HepG2 (cell line): ENCODE measurements around the gene USP9X. TPM values are rescaled to one million over a fixed set of nuclear protein-coding genes. Genes with fewer than 3 reads are reported as not detected.

ENCODE experiments used
- ATAC-seq: fragments of 200-7000 bp; cut with Tn5 transposase; 3 replicates; pipeline ENCODE4 v1.9.1; 2020; ENCODE audit warnings: mild to moderate bottlenecking, moderate library complexity
- BruUV-seq: library from RNA; stranded (reverse); fragments of 400-500 nt; replicated peaks from 2 replicates; lab custom pipeline; 2021; lab: Mats Ljungman, UMichigan
- CTCF ChIA-PET: fragments of 300-600 bp; formaldehyde crosslinking; extraction: SDS; loops from one replicate; lab custom pipeline; 2021; ENCODE audit warnings: low total read pairs, inconsistent platforms, low intra/inter-chr PET ratio; lab: Yijun Ruan, JAX
- POLR2A ChIA-PET: fragments of 350-600 bp; sonication (Branson Sonifier 250); formaldehyde crosslinking; loops from one replicate; lab custom pipeline; 2020; ENCODE audit warnings: antibody characterized with exemption, inconsistent platforms; lab: Yijun Ruan, JAX
- DNase-seq: peaks from one replicate; pipeline ENCODE4 v3.0.0-alpha.2; 2015; ENCODE audit warnings: low spot score
- FAIRE-seq: peaks from 3 replicates; lab custom pipeline; 2011; peaks lifted over from hg19 to GRCh38; lab: Jason Lieb, UNC
- H2AFZ ChIP-seq: one replicate; pipeline ENCODE4 v1.6.1; 2011; ENCODE audit warnings: low read length, inconsistent platforms
- H3K27ac ChIP-seq: fragments of 300-600 bp; 3 replicates; pipeline ENCODE4 v1.8.0; 2011; ENCODE audit warnings: mixed run types, mild to moderate bottlenecking, mixed read lengths, low read length, inconsistent platforms; ENCODE audit not compliant: insufficient read depth; ENCODE audit errors: extremely low read length
- H3K27me3 ChIP-seq, 2 experiments: fragments of 200-600 bp in 1 of 2; 2 replicates in 1 of 2; 3 replicates in 1 of 2; pipeline versions ENCODE4 v1.6.0 to v1.8.0; 2011; ENCODE audit warnings: low read length in 2 of 2, mild to moderate bottlenecking in 2 of 2, moderate library complexity in 2 of 2, inconsistent platforms in 1 of 2; ENCODE audit not compliant: insufficient read depth in 2 of 2, control insufficient read depth in 1 of 2
- H3K36me3 ChIP-seq, 2 experiments: fragments of 200-600 bp in 1 of 2; replicated peaks in 1 of 2; 2 replicates in 1 of 2; 3 replicates in 1 of 2; pipeline versions ENCODE4 v1.5.1 to v1.8.0; 2011; ENCODE audit warnings: low read length in 2 of 2, inconsistent platforms in 1 of 2; ENCODE audit not compliant: insufficient read depth in 2 of 2, control insufficient read depth in 1 of 2
- H3K4me1 ChIP-seq: 2 replicates; pipeline ENCODE4 v1.5.1; 2012; ENCODE audit warnings: low read length, inconsistent platforms; ENCODE audit not compliant: insufficient read depth
- H3K4me2 ChIP-seq: 2 replicates; pipeline ENCODE4 v1.6.0; 2011; ENCODE audit warnings: low read depth, low read length, inconsistent platforms
- H3K4me3 ChIP-seq, 3 experiments: fragments of 200-600 bp in 1 of 3; sonication (generic), shearing (Covaris generic) in 1 of 3; replicated peaks in 1 of 3; 2 replicates each; pipeline ENCODE4 v1.5.1; 2011 to 2016; ENCODE audit warnings: low read length in 3 of 3, inconsistent platforms in 2 of 3, low read depth in 2 of 3, mild to moderate bottlenecking in 2 of 3, control low read depth in 1 of 3, mixed read lengths in 1 of 3; ENCODE audit not compliant: insufficient read depth in 1 of 3
- H3K79me2 ChIP-seq: one replicate; pipeline ENCODE4 v1.6.1; 2011; ENCODE audit warnings: low read length, inconsistent platforms; ENCODE audit not compliant: insufficient read depth
- H3K9ac ChIP-seq: 2 replicates; pipeline ENCODE4 v1.6.0; 2011; ENCODE audit warnings: mild to moderate bottlenecking, low read depth, low read length, inconsistent platforms; ENCODE audit not compliant: insufficient read depth
- H3K9me3 ChIP-seq: 2 replicates; pipeline ENCODE4 v1.5.1; 2012; ENCODE audit warnings: mild to moderate bottlenecking, low read length
- H4K20me1 ChIP-seq: 2 replicates; pipeline ENCODE4 v1.6.0; 2011; ENCODE audit warnings: inconsistent platforms, mild to moderate bottlenecking, low read length, moderate library complexity; ENCODE audit not compliant: insufficient read depth
- ARID4A ChIP-seq: sonication (generic); formaldehyde crosslinking; IDR thresholded peaks from 2 replicates; pipeline ENCODE4 v1.5.0; 2020; ENCODE audit warnings: mild to moderate bottlenecking, missing genetic modification reagents, borderline replicate concordance
- BCL6 ChIP-seq: IDR thresholded peaks from 2 replicates; pipeline ENCODE4 v1.6.1; 2016; ENCODE audit warnings: missing genetic modification reagents, missing compliant biosample characterization
- DMAP1 ChIP-seq: IDR thresholded peaks from 2 replicates; pipeline ENCODE4 v1.6.1; 2016
- ETV6 ChIP-seq: sonication (generic); formaldehyde crosslinking; conservative IDR thresholded peaks from 2 replicates; pipeline ENCODE4 v1.4.0; 2020; ENCODE audit warnings: missing genetic modification reagents
- FOXP1 ChIP-seq, 2 experiments: fragments of 450-650 bp in 1 of 2; IDR thresholded peaks; 2 replicates each; pipeline ENCODE4 v1.6.1; 2017 to 2018; ENCODE audit warnings: antibody characterized with exemption in 1 of 2
- GRHL1 ChIP-seq: sonication (generic); formaldehyde crosslinking; conservative IDR thresholded peaks from 2 replicates; pipeline ENCODE4 v1.8.0; 2022; ENCODE audit warnings: missing genetic modification reagents
- ISX ChIP-seq: sonication (generic); formaldehyde crosslinking; conservative IDR thresholded peaks from 2 replicates; pipeline ENCODE4 v1.5.0; 2020; ENCODE audit warnings: missing genetic modification reagents
- LBX2 ChIP-seq: sonication (generic); formaldehyde crosslinking; IDR thresholded peaks from 2 replicates; pipeline ENCODE4 v1.5.0; 2020; ENCODE audit warnings: missing genetic modification reagents, mild to moderate bottlenecking, borderline replicate concordance
- ZBTB8A ChIP-seq: sonication (generic); formaldehyde crosslinking; IDR thresholded peaks from 2 replicates; pipeline ENCODE4 v1.4.0; 2020; ENCODE audit warnings: mild to moderate bottlenecking, low read depth, missing genetic modification reagents, borderline replicate concordance
- ZNF556 ChIP-seq: sonication (generic); formaldehyde crosslinking; IDR thresholded peaks from 2 replicates; pipeline ENCODE4 v1.4.0; 2020; ENCODE audit warnings: mild to moderate bottlenecking, missing genetic modification reagents, borderline replicate concordance
- ZNF619 ChIP-seq: sonication (generic); formaldehyde crosslinking; IDR thresholded peaks from 2 replicates; pipeline ENCODE4 v1.4.0; 2020; ENCODE audit warnings: mild to moderate bottlenecking, missing genetic modification reagents
- ZNF782 ChIP-seq: sonication (generic); formaldehyde crosslinking; IDR thresholded peaks from 2 replicates; pipeline ENCODE4 v1.4.0; 2020; ENCODE audit warnings: missing genetic modification reagents, mild to moderate bottlenecking, borderline replicate concordance
- WGBS: methylation state at CpG from one replicate; pipeline ENCODE4 v1.1.6; 2017; ENCODE audit warnings: low lambda C conversion rate; 5-methylcytosine and 5-hydroxymethylcytosine counted together
- in situ Hi-C: cut with HindIII; loops from 2 replicates; pipeline ENCODE4 v1.10.0; 2017; ENCODE audit warnings: low pct_unique_long_range_greater_than_20kb; ENCODE audit not compliant: extremely low pct_ligation_motif_present
- intact Hi-C: fragments of 100-400 bp; cut with micrococcal nuclease; formaldehyde crosslinking; loops from one replicate; pipeline ENCODE4 v1.10.0; 2022; ENCODE audit not compliant: unreplicated experiment
- polyA plus RNA-seq, 8 experiments: library from polyadenylated mRNA; depleted of rRNA in 3 of 8; stranded (reverse) in 7 of 8; unstranded in 1 of 8; fragments of >200 nt; fragmentation: Illumina TruSeq in 4 of 8; extraction: Trizol in 4 of 8; gene quantifications; 2 replicates each; pipeline versions ENCODE4 v1.2.1 to v1.2.3, GENCODE V29; 2011 to 2016; ENCODE audit warnings: low read depth in 4 of 8, missing spikeins in 1 of 8, mixed read lengths in 1 of 8; ENCODE audit not compliant: insufficient read depth in 1 of 8
- total RNA-seq, 5 experiments: library from RNA; depleted of rRNA; stranded (reverse); fragments of >200 nt; fragmentation: Illumina TruSeq; extraction: Trizol; gene quantifications; 2 replicates each; pipeline ENCODE4 v1.2.3, GENCODE V29; 2016; ENCODE audit warnings: low read depth in 1 of 5

USP9X gene
- total and polyA plus RNA-seq, 2 of the 13 experiments (the other 11 are each of a cell fraction or from before 2014, with no cell fraction given), result 22.2 to 40.5 TPM

DNA sequence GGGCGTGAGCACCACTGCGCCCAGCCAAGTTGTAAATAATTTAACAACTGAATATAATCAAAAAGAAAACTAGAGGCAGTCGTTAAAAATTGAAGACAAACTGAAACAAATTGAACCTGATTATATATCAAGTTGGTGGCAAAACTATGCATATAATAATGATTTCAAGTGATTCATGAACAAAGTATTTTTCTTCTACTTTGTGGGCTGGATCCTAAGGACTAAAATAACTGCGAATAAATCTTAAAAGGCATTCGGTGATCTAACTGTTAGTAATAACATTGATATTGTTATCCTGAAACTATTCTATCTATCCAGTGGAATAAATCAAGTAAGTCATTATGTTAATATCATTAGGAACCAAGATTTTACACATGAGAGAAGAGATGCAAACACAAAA is 21.2 kb upstream of the USP9X start:
- in situ Hi-C loops, result no loop called here
- no peak for FAIRE-seq

More for the DNA sequence above, 21.2 kb upstream of the USP9X start:
- Histone ChIP-seq H3K4me2 (no peak overlapping the region), H3K36me3 (no peaks in the 10 kb centered on the region), H3K9ac (no peak overlapping the region), H3K27me3 (peaks cover 0 to 3% of the 10 kb centered on the region in 2 experiments; a peak in 1 of 5 replicates), H3K27ac (no peak overlapping the region), H2AFZ (no peak overlapping the region), H3K4me1 (no peaks in the 10 kb centered on the region), H3K79me2 (no peaks in the 10 kb centered on the region), H4K20me1 (no peaks in the 10 kb centered on the region), H3K9me3 (no peaks in the 10 kb centered on the region), H3K4me3 (no peak overlapping the region)
- no peak for DNase-seq
- no peak for TF ChIP-seq ZNF619
- no peak for TF ChIP-seq ZNF782 (CRISPR knock-in tag)
- no peak for TF ChIP-seq ISX (CRISPR knock-in tag)
- no peak for TF ChIP-seq ZBTB8A (CRISPR knock-in tag)
- no peak for TF ChIP-seq ARID4A (CRISPR knock-in tag)
- TF ChIP-seq LBX2 (CRISPR knock-in tag), result no peak
- TF ChIP-seq FOXP1 (IDR thresholded peaks at IDR 0.05), result no peak
- no peak for TF ChIP-seq FOXP1 (CRISPR knock-in tag; IDR thresholded peaks at IDR 0.05)
- TF ChIP-seq ZNF556 (CRISPR knock-in tag), result no peak
- TF ChIP-seq ETV6 (CRISPR knock-in tag), result no peak
- no peak for TF ChIP-seq GRHL1
- TF ChIP-seq BCL6 (CRISPR knock-in tag), result no peak
- TF ChIP-seq DMAP1 (CRISPR knock-in tag), result no peak
- 74% methylated on average over 5 of the region's 5 CpGs for WGBS
- ChIA-PET POLR2A (no interaction called here), CTCF (no interaction called here)
- ATAC-seq, result no peak
- no TSS peak for BruUV-seq
- intact Hi-C loops, result no loop called here
